HepG2 (cell line): ENCODE results near the gene LRRC42. TPM values are rescaled to one million over a fixed set of nuclear protein-coding genes. Genes with fewer than 3 reads are reported as not detected.

Experiments
- CHCHD3 ChIP-seq: sonication (generic); formaldehyde crosslinking; IDR thresholded peaks from 2 replicates; pipeline ENCODE4 v1.8.0; 2022; ENCODE audit warnings: mild to moderate bottlenecking, missing genetic modification reagents, moderate library complexity
- FOSL2 ChIP-seq: sonication (generic); formaldehyde crosslinking; IDR thresholded peaks from 2 replicates; pipeline ENCODE4 v1.4.0; 2020; ENCODE audit warnings: missing genetic modification reagents
- FOXK1 ChIP-seq: sonication (generic); formaldehyde crosslinking; IDR thresholded peaks from 2 replicates; pipeline ENCODE4 v1.4.0; 2020; ENCODE audit warnings: low read depth, missing genetic modification reagents, borderline replicate concordance
- HMGXB3 ChIP-seq: sonication (generic); formaldehyde crosslinking; IDR thresholded peaks from 2 replicates; pipeline ENCODE4 v1.4.0; 2020; ENCODE audit warnings: missing genetic modification reagents, borderline replicate concordance
- KDM5B ChIP-seq: sonication (generic); formaldehyde crosslinking; IDR thresholded peaks from 2 replicates; pipeline ENCODE4 v1.4.0; 2020; ENCODE audit warnings: missing genetic modification reagents, mild to moderate bottlenecking, borderline replicate concordance
- MED8 ChIP-seq: sonication (generic); formaldehyde crosslinking; IDR thresholded peaks from 2 replicates; pipeline ENCODE4 v1.8.1; 2023; ENCODE audit warnings: mild to moderate bottlenecking, missing genetic modification reagents; ENCODE audit not compliant: insufficient replicate concordance
- PHF5A ChIP-seq: IDR thresholded peaks from one replicate; pipeline ENCODE4 v1.6.1; 2018; ENCODE audit warnings: low read depth, missing genetic modification reagents; ENCODE audit not compliant: unreplicated experiment
- PTBP1 ChIP-seq: fragments of 200-400 bp; formaldehyde crosslinking; IDR thresholded peaks from 2 replicates; pipeline ENCODE4 v1.6.1; 2018; ENCODE audit warnings: low read length, low read depth; ENCODE audit not compliant: poor library complexity, severe bottlenecking
- RARG ChIP-seq: sonication (generic); formaldehyde crosslinking; IDR thresholded peaks from 2 replicates; pipeline ENCODE4 v1.4.0; 2020; ENCODE audit warnings: low read depth, mild to moderate bottlenecking, missing genetic modification reagents
- REXO4 ChIP-seq: sonication (generic); formaldehyde crosslinking; IDR thresholded peaks from 2 replicates; pipeline ENCODE4 v1.8.0; 2022; ENCODE audit warnings: missing genetic modification reagents, mild to moderate bottlenecking, borderline replicate concordance
- SAP130 ChIP-seq: IDR thresholded peaks from 2 replicates; pipeline ENCODE4 v1.6.1; 2016; ENCODE audit warnings: low read depth
- SIN3A ChIP-seq: IDR thresholded peaks from 2 replicates; pipeline ENCODE4 v1.6.1; 2011; ENCODE audit warnings: low read depth, mild to moderate bottlenecking, control low read depth, low read length, borderline replicate concordance
- ZFP41 ChIP-seq: sonication (generic); formaldehyde crosslinking; IDR thresholded peaks from 2 replicates; pipeline ENCODE4 v1.4.0; 2020; ENCODE audit warnings: mild to moderate bottlenecking, missing genetic modification reagents, borderline replicate concordance
- ZFX ChIP-seq: sonication (generic); formaldehyde crosslinking; IDR thresholded peaks from 2 replicates; pipeline ENCODE4 v1.4.0; 2020; ENCODE audit warnings: mild to moderate bottlenecking, low read depth, missing genetic modification reagents, moderate library complexity
- ZNF264 ChIP-seq: sonication (generic); formaldehyde crosslinking; IDR thresholded peaks from 2 replicates; pipeline ENCODE4 v1.4.0; 2020; ENCODE audit warnings: missing genetic modification reagents
- ZNF354B ChIP-seq: sonication (generic); formaldehyde crosslinking; IDR thresholded peaks from 2 replicates; pipeline ENCODE4 v1.8.0; 2022; ENCODE audit warnings: mild to moderate bottlenecking, missing genetic modification reagents
- polyA plus RNA-seq, 8 experiments: library from polyadenylated mRNA; depleted of rRNA in 3 of 8; stranded (reverse) in 7 of 8; unstranded in 1 of 8; fragments of >200 nt; fragmentation: Illumina TruSeq in 4 of 8; extraction: Trizol in 4 of 8; gene quantifications; 2 replicates each; pipeline versions ENCODE4 v1.2.1 to v1.2.3, GENCODE V29; 2011 to 2016; ENCODE audit warnings: low read depth in 4 of 8, missing spikeins in 1 of 8, mixed read lengths in 1 of 8; ENCODE audit not compliant: insufficient read depth in 1 of 8
- total RNA-seq, 5 experiments: library from RNA; depleted of rRNA; stranded (reverse); fragments of >200 nt; fragmentation: Illumina TruSeq; extraction: Trizol; gene quantifications; 2 replicates each; pipeline ENCODE4 v1.2.3, GENCODE V29; 2016; ENCODE audit warnings: low read depth in 1 of 5
- TF ChIP-seq, protein P1 (sequence below): sonication (generic); formaldehyde crosslinking; IDR thresholded peaks from 2 replicates; pipeline ENCODE4 v1.4.0; 2020; ENCODE audit warnings: missing genetic modification reagents, mild to moderate bottlenecking, borderline replicate concordance
- TF ChIP-seq, protein P2 (sequence below): sonication (generic); formaldehyde crosslinking; IDR thresholded peaks from 2 replicates; pipeline ENCODE4 v1.8.0; 2022; ENCODE audit warnings: missing genetic modification reagents, mild to moderate bottlenecking, moderate library complexity, borderline replicate concordance

LRRC42 gene
- total and polyA plus RNA-seq, 2 of the 13 experiments (the other 11 are each of a cell fraction or from before 2014, with no cell fraction given) = 30.6 to 43.6 TPM

DNA sequence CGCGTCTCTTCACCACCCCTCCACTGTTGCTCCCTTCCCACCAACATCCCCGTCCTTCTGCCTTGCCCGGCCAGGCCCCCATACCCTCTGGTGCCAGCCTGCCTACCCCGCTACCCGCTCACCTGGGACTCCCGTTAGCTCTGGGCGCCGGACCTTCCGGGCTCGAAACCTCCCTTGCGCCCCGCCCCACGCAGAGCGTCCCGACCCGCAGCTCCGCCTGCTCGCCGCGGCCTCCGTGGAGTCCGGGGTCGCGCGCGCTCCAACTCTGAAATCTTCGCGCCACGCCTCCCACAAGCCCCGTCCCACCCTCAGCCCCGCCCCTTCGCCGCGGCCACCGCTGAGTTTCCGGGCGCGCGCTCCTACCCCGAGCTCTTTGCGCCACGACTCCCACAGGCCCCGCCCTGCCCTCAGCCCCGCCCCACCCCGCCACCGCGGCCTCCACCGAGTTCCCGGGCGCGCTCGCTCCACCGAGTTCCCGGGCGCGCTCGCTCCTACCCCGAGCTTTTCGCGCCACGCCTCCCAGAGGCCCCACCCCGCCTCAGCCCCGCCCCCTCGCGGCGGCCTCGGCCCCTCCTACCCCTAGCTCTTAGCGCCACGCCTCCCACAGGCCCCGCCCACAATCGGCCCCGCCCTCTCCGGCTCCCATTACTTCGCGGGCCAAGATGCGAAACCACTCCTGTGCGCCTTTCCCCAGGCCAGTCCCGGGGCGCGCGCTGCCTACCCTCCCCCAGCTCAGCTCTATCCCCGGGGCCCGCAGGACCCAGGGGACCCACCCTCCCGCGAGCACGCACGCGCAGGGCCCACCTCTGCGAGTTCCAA is 508 bp upstream of the LRRC42 start, which contains the start of gene IFT25 (continued):
- TF ChIP-seq PHF5A (CRISPR knock-in tag) (no peak), CHCHD3 (CRISPR knock-in tag) (peak; percentile 57; the same call in 1 of the 2 replicates), HMGXB3 (CRISPR knock-in tag) (no peak), ZFP41 (CRISPR knock-in tag) (no peak), SAP130 (CRISPR knock-in tag) (peak; percentile 80), PTBP1 (no peak), RARG (no peak), KDM5B (peak; percentile 73), MED8 (CRISPR knock-in tag) (peak; percentile 56), ZNF264 (0 out of 2 replicates have a peak, but pooled peaks have one; percentile 35), SIN3A (peak; percentile 69; the same call in 1 of the 2 replicates), ZNF354B (CRISPR knock-in tag) (no peak), FOSL2 (CRISPR knock-in tag) (0 out of 2 replicates have a peak, but pooled peaks have one; percentile 24), ZFX (CRISPR knock-in tag) (peak; percentile 91), REXO4 (CRISPR knock-in tag) (peak; percentile 43; the same call in 1 of the 2 replicates), FOXK1 (CRISPR knock-in tag) (0 out of 2 replicates have a peak, but pooled peaks have one; percentile 14)
- TF ChIP-seq, protein P1, sequence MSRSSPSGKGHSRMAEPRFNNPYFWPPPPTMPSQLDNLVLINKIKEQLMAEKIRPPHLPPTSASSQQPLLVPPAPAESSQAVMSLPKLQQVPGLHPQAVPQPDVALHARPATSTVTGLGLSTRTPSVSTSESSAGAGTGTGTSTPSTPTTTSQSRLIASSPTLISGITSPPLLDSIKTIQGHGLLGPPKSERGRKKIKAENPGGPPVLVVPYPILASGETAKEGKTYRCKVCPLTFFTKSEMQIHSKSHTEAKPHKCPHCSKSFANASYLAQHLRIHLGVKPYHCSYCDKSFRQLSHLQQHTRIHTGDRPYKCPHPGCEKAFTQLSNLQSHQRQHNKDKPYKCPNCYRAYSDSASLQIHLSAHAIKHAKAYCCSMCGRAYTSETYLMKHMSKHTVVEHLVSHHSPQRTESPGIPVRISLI = no peak
- TF ChIP-seq, protein P2, sequence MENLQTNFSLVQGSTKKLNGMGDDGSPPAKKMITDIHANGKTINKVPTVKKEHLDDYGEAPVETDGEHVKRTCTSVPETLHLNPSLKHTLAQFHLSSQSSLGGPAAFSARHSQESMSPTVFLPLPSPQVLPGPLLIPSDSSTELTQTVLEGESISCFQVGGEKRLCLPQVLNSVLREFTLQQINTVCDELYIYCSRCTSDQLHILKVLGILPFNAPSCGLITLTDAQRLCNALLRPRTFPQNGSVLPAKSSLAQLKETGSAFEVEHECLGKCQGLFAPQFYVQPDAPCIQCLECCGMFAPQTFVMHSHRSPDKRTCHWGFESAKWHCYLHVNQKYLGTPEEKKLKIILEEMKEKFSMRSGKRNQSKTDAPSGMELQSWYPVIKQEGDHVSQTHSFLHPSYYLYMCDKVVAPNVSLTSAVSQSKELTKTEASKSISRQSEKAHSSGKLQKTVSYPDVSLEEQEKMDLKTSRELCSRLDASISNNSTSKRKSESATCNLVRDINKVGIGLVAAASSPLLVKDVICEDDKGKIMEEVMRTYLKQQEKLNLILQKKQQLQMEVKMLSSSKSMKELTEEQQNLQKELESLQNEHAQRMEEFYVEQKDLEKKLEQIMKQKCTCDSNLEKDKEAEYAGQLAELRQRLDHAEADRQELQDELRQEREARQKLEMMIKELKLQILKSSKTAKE (CRISPR knock-in tag) = 0 out of 2 replicates have a peak, but pooled peaks have one; percentile 35
